HepG2 (cell line): Measurements from ENCODE around the gene NIP7. TPM values are rescaled to one million over a fixed set of nuclear protein-coding genes. Genes with fewer than 3 reads are reported as not detected.

Experiments used
- ARHGAP35 ChIP-seq: sonication (generic); formaldehyde crosslinking; IDR thresholded peaks from 2 replicates; pipeline ENCODE4 v1.9.0; 2022; ENCODE audit warnings: mild to moderate bottlenecking, inconsistent platforms, moderate library complexity, missing genetic modification reagents, borderline replicate concordance
- HDAC6 ChIP-seq: fragments of 200-600 bp; sonication (generic); IDR thresholded peaks from 2 replicates; pipeline ENCODE4 v1.7.0; 2017; ENCODE audit warnings: mild to moderate bottlenecking, antibody characterized with exemption, low read length, low read depth
- KDM6A ChIP-seq: IDR thresholded peaks from 2 replicates; pipeline ENCODE4 v1.6.1; 2016; ENCODE audit warnings: low read depth
- MIXL1 ChIP-seq: IDR thresholded peaks from 2 replicates; pipeline ENCODE4 v1.6.1; 2016
- NFAT5 ChIP-seq: sonication (generic); formaldehyde crosslinking; IDR thresholded peaks from 2 replicates; pipeline ENCODE4 v1.4.0; 2020; ENCODE audit warnings: missing genetic modification reagents
- NR2C2 ChIP-seq: sonication (generic); formaldehyde crosslinking; IDR thresholded peaks from 2 replicates; pipeline ENCODE4 v1.4.0; 2020; ENCODE audit warnings: missing genetic modification reagents, mild to moderate bottlenecking, moderate library complexity, borderline replicate concordance
- PHF5A ChIP-seq: IDR thresholded peaks from one replicate; pipeline ENCODE4 v1.6.1; 2018; ENCODE audit warnings: low read depth, missing genetic modification reagents; ENCODE audit not compliant: unreplicated experiment
- PPARG ChIP-seq: conservative IDR thresholded peaks from 2 replicates; pipeline ENCODE4 v1.6.1; 2016; ENCODE audit warnings: missing biosample characterization, missing genetic modification reagents
- SPEN ChIP-seq: sonication (generic); formaldehyde crosslinking; IDR thresholded peaks from 2 replicates; pipeline ENCODE4 v1.5.1; 2020; ENCODE audit warnings: low read depth, mild to moderate bottlenecking, missing genetic modification reagents
- THAP7 ChIP-seq: sonication (generic); formaldehyde crosslinking; IDR thresholded peaks from 2 replicates; pipeline ENCODE4 v1.8.1; 2023; ENCODE audit warnings: mild to moderate bottlenecking, missing genetic modification reagents
- THAP8 ChIP-seq: sonication (generic); formaldehyde crosslinking; IDR thresholded peaks from 2 replicates; pipeline ENCODE4 v1.5.1; 2020; ENCODE audit warnings: missing genetic modification reagents, mild to moderate bottlenecking, borderline replicate concordance
- U2AF2 ChIP-seq: fragments of 200-400 bp; formaldehyde crosslinking; IDR thresholded peaks from 2 replicates; pipeline ENCODE4 v1.6.1; 2017; ENCODE audit warnings: low read depth, mild to moderate bottlenecking, low read length
- ZHX2 ChIP-seq, 2 experiments: sonication (generic) in 1 of 2; formaldehyde crosslinking in 1 of 2; IDR thresholded peaks; 2 replicates each; pipeline versions ENCODE4 v1.6.1 to v1.9.0; 2014 to 2022; ENCODE audit warnings: antibody characterized with exemption in 1 of 2, borderline replicate concordance in 1 of 2, inconsistent platforms in 1 of 2, low read depth in 1 of 2, missing genetic modification reagents in 1 of 2
- ZNF567 ChIP-seq: sonication (generic); formaldehyde crosslinking; IDR thresholded peaks from 2 replicates; pipeline ENCODE4 v1.8.1; 2023; ENCODE audit warnings: mild to moderate bottlenecking, missing genetic modification reagents, borderline replicate concordance
- polyA plus RNA-seq, 8 experiments: library from polyadenylated mRNA; depleted of rRNA in 3 of 8; stranded (reverse) in 7 of 8; unstranded in 1 of 8; fragments of >200 nt; fragmentation: Illumina TruSeq in 4 of 8; extraction: Trizol in 4 of 8; gene quantifications; 2 replicates each; pipeline versions ENCODE4 v1.2.1 to v1.2.3, GENCODE V29; 2011 to 2016; ENCODE audit warnings: low read depth in 4 of 8, missing spikeins in 1 of 8, mixed read lengths in 1 of 8; ENCODE audit not compliant: insufficient read depth in 1 of 8
- total RNA-seq, 5 experiments: library from RNA; depleted of rRNA; stranded (reverse); fragments of >200 nt; fragmentation: Illumina TruSeq; extraction: Trizol; gene quantifications; 2 replicates each; pipeline ENCODE4 v1.2.3, GENCODE V29; 2016; ENCODE audit warnings: low read depth in 1 of 5

Gene NIP7
- total and polyA plus RNA-seq, 2 of the 13 experiments (the other 11 are each of a cell fraction or from before 2014, with no cell fraction given), result 15.3 to 114 TPM

GRCh38 chr16:69339289-69340094 is at the start of gene NIP7, which contains the start of gene COG8 (continued):
- TF ChIP-seq NFAT5 (CRISPR knock-in tag) (peak; percentile 68; the same call in 1 of the 2 replicates), PPARG (CRISPR knock-in tag) (peak; percentile 47; the same call in 1 of the 2 replicates), U2AF2 (no peak), PHF5A (peak; percentile 95), THAP7 (CRISPR knock-in tag) (peak; percentile 90; the same call in 1 of the 2 replicates), ZHX2 (IDR thresholded peaks at IDR 0.05; ENCODE audit: low read depth) (peak; percentile 90), ZHX2 (CRISPR knock-in tag; IDR thresholded peaks at IDR 0.05; ENCODE audit: borderline replicate concordance) (peak; percentile 65), NR2C2 (CRISPR knock-in tag) (peak; percentile 91), MIXL1 (CRISPR knock-in tag) (peak; percentile 87), KDM6A (0 out of 2 replicates have a peak, but pooled peaks have one; percentile 17), ARHGAP35 (CRISPR knock-in tag) (peak; percentile 37), SPEN (CRISPR knock-in tag) (peak; percentile 98), THAP8 (CRISPR knock-in tag) (0 out of 2 replicates have a peak, but pooled peaks have one; percentile 17), HDAC6 (no peak), ZNF567 (CRISPR knock-in tag) (peak; percentile 25; the same call in 1 of the 2 replicates)
